IPS DF 6.9 (cell line): ENCODE results near the gene KIAA0232.
"Not testable (repeated sequence)": the region's sequence is repeated elsewhere in the genome, so short reads cannot be mapped to it uniquely, and the experiment has no call there.

Source experiments
- DNase-seq: peaks from one replicate; pipeline ENCODE4 v3.0.0-alpha.2; 2013; ENCODE audit warnings: low read depth, low spot score
- H3K27ac ChIP-seq: one replicate; pipeline ENCODE4 v1.5.1; 2013; ENCODE audit warnings: low read length, control low read depth
- H3K27me3 ChIP-seq: 2 replicates; pipeline ENCODE4 v1.6.1; 2013; ENCODE audit warnings: mild to moderate bottlenecking, low read length; ENCODE audit not compliant: control insufficient read depth, insufficient read depth
- H3K36me3 ChIP-seq: 2 replicates; pipeline ENCODE4 v1.6.1; 2013; ENCODE audit warnings: low read length; ENCODE audit not compliant: control insufficient read depth, insufficient read depth
- H3K4me1 ChIP-seq: 2 replicates; pipeline ENCODE4 v1.6.1; 2013; ENCODE audit warnings: low read length; ENCODE audit not compliant: control insufficient read depth, insufficient read depth
- H3K4me3 ChIP-seq: 2 replicates; pipeline ENCODE4 v1.5.1; 2013; ENCODE audit warnings: mild to moderate bottlenecking, low read length
- H3K9me3 ChIP-seq: 2 replicates; pipeline ENCODE4 v1.6.1; 2013; ENCODE audit warnings: low read length, inconsistent platforms; ENCODE audit not compliant: control insufficient read depth, insufficient read depth
- WGBS: extraction: QIAGEN DNeasy Blood & Tissue Kit; methylation state at CpG from one replicate; pipeline ENCODE4 v1.1.7; 2013; ENCODE audit warnings: mixed read lengths, missing lambda C conversion rate; ENCODE audit not compliant: insufficient read length, insufficient coverage; 5-methylcytosine and 5-hydroxymethylcytosine counted together

KIAA0232 gene

DNA sequence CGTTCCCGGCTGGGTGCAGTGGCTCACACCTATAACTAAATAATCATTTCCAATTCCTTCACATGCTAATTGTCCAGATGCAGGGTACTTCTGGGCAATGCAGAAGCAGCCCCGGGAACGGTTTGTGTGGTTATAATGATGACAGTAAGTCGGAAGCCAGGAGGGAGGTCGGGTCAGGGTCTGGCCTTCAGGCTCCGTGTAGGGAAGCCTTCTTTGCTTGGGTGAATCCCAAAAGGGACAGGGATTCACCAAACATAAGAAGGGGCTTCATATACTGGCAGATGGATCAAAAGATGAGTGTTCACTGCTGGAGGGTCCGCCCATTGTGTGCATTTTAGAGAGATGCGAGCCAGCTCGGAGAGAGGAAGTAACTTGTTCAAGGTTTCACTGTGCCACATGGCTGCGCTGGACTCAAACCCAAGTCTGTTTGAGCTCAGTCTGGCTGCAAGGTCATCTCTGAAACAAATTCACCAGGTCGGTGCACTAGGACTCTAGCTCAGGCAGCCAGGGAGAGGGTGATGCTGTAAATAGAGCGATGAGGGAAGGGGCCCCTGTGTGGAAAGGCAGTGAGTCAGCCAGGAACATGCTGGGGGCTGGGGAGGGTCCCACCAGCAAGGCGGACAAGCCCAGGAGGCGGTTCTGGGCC, 4.8 kb upstream of the KIAA0232 start:
- peaks cover 1% of the 10 kb centered on the region; the same call in 1 of the 2 replicates for H3K4me1 ChIP-seq
- no peak for DNase-seq
- whole genome bisulfite sequencing, result no CpG with 5 or more reads among the region's 15 CpGs
- no peaks in the 10 kb centered on the region for H3K27me3 ChIP-seq
- H3K4me3 ChIP-seq, result no peak overlapping the region
- no peaks in the 10 kb centered on the region for H3K9me3 ChIP-seq
- no peaks in the 10 kb centered on the region for H3K36me3 ChIP-seq
- no peak overlapping the region for H3K27ac ChIP-seq

DNA sequence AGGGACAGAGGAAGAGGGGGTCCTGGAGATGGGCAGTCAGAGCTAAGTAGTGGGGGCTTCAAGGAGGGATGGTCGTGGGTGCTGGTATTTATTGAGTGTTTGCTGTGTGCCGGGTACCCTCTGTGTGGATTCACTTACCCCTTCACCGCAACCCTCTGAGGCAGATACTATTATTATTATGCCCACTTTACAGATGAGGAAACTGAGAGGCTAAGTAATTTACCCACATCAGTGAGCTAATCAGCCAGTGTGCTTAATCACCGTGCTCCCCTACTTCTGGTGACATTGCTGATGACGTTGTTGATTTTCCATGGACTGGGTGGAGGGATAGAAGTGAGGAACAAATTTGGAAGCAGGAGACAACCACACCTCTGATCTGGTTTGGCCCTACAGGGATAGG, 4.1 kb upstream of the KIAA0232 start:
- WGBS, result no CpG with 5 or more reads among the region's 5 CpGs
- H3K4me3 ChIP-seq, result no peak overlapping the region

DNA sequence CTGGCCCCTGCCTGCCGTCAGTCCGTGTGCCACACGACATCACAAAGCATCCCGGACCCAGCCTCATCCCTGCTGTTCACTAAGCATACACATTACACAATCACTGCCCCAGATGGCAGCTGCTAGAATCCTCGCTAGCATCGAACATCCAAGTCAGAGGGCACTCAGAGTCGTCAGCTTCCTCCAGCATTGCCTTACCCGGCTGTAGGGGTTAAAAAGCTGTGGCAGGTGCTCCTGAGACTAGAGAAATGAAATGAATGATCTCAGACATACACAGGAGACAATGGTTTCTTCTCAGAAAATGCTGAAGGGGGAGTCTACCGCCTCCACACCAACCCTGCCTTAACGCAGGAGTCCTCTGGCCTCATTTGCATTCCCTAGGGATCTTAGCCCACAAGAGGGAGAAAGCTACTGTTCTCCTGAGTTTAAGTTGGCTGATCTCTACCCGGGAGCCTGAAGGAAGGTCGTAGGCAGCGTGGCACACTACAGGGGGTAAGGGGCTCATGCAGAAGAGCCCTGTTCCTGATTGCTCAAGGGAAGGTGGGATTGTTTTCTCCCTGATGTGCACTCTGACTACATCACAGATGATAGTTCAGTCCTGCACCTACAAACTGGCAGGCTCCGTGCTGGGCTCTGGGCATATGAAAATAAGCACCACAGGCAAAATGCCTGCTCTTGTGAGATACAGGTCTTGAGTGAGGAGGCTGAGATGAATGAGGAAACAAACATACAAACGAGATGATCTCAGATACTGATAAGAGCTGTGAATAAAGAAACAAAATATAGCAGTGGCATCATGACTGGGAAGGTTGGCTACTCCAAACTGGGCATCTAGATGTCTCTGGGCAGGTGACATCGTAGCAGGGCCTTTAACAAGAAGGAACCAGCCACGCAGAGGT, 2.6 kb upstream of the KIAA0232 start:
- Histone ChIP-seq H3K36me3 (no peaks in the 10 kb centered on the region), H3K27ac (no peak overlapping the region), H3K4me1 (peaks cover 1% of the 10 kb centered on the region; the same call in 1 of the 2 replicates), H3K9me3 (no peaks in the 10 kb centered on the region), H3K27me3 (no peaks in the 10 kb centered on the region), H3K4me3 (no peak overlapping the region)
- WGBS, result no CpG with 5 or more reads among the region's 17 CpGs
- no peak for DNase-seq

More for the DNA sequence above, 4.1 kb upstream of the KIAA0232 start:
- Histone ChIP-seq H3K27me3 (no peaks in the 10 kb centered on the region), H3K36me3 (no peaks in the 10 kb centered on the region), H3K27ac (no peak overlapping the region), H3K9me3 (no peaks in the 10 kb centered on the region), H3K4me1 (peaks cover 1% of the 10 kb centered on the region; the same call in 1 of the 2 replicates)
- no peak for DNase-seq

DNA sequence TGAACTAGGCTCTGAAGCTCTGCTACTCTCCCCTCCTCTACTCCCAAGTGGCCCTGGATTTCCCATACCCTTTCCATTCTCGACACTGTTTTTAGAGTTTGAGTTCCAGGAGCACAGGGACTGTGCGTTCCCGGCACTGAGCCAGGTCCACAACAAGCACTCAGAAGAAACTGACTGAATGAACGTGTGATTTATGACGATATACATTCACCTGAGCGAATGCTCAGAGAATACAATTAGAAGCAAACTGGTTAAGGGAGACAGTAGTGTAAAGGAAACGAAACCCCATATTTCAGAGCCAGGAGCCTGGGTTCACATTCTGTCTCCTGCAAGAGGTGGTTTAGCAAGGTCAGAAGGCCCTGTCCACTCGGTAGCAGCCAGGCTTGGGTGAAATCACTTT, 1.4 kb upstream of the KIAA0232 start:
- no peaks in the 10 kb centered on the region for H3K27me3 ChIP-seq
- DNase-seq, result no peak
- WGBS, result no CpG with 5 or more reads among the region's 8 CpGs
- H3K4me1 ChIP-seq, result peaks cover 3% of the 10 kb centered on the region; the same call in 1 of the 2 replicates
- H3K36me3 ChIP-seq, result no peaks in the 10 kb centered on the region
- no peak overlapping the region for H3K27ac ChIP-seq
- H3K9me3 ChIP-seq, result no peaks in the 10 kb centered on the region
- no peak overlapping the region for H3K4me3 ChIP-seq

DNA sequence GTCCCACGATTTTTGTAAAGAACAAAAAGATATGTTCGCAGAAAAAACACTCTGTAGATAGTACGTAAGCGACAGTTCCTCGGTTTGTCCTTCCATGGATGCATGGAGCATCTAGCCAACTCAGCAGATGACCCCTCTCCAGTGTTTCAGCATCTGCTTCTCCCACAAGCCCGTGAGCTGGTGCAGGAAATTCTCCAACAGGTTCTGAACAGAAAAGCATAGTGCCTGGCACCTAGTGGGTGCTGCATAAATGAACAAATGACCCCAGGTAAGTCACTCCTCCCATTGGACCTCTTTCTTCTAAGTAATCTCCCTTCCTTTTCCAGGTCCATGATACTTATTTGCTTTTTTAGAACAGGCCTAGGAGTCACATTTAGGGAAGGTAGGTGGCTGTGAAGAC, 966 bp upstream of the KIAA0232 start:
- Histone ChIP-seq H3K4me1 (peaks cover 3% of the 10 kb centered on the region; the same call in 1 of the 2 replicates), H3K27ac (no peak overlapping the region), H3K9me3 (no peaks in the 10 kb centered on the region), H3K36me3 (no peaks in the 10 kb centered on the region), H3K27me3 (no peaks in the 10 kb centered on the region), H3K4me3 (no peak overlapping the region; the same call in 1 of the 2 replicates)
- no peak for DNase-seq
- WGBS, result no CpG with 5 or more reads among the region's 6 CpGs

DNA sequence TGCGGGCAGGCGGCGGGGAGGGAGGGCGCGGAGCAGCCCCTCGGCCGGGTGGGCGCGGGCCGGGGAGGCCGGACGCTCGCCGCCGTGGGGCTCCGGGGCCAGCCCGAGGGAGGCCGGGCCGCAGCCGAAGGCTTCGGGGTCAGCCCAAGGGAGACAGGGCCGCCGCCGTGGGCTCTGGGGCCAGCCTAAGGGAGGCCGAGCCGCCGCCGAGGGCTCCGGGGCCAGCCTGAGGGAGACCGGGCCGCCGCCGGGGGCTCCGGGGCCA, 251 bp downstream of the KIAA0232 start:
- no peaks in the 10 kb centered on the region for H3K36me3 ChIP-seq
- H3K4me1 ChIP-seq, result peaks cover 3% of the 10 kb centered on the region; the same call in 1 of the 2 replicates
- no CpG with 5 or more reads among the region's 34 CpGs for WGBS
- DNase-seq, result no peak
- H3K9me3 ChIP-seq, result no peaks in the 10 kb centered on the region
- peak overlapping the region; percentile 98; the same call in 1 of the 2 replicates for H3K4me3 ChIP-seq
- no peaks in the 10 kb centered on the region for H3K27me3 ChIP-seq
- H3K27ac ChIP-seq, result no peak overlapping the region

DNA sequence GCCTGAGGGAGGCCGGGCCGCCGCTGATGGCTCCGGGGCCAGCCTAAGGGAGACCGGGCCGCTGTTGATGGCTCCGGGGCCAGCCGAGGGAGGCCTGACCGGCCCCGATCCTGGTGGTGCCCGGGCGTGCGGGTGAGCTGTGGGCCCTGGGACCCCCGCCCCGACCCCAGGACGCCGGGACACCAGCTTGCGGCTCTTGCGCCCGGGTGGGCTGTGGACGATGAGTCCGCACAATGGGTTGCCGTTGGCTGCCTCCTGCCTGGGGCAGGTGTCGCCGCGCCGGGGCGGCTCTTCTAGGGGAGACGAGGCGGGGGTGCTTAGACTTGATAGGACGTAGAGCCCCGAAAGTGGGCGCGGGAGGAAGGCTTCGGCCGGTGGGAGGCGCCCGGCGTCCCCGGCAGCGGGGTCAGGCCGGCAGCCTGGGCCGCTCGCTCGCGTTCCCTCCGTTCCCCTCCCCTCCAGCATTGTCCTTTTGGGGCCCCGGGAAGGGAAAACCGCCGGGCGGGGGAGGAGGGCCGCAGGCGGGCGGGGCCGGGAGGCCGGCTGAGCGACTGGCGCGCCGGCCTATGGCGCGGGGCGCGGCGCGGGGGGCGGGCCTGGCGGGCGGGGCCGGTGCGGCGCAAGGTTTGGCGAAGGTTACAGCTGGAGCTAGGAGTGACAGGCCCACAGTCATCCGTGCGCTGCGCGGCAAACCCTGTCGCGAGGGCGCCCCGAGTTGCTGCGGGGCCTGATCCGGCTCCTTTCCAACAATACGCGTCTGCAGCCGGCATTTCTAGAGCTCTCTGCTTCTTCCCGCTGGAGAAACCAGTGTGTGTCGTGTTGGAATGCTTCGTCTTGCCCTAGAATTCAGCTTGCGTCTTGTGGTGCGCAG, 819 bp downstream of the KIAA0232 start:
- Histone ChIP-seq H3K27me3 (no peaks in the 10 kb centered on the region), H3K4me3 (peak overlapping the region; percentile 98), H3K36me3 (no peaks in the 10 kb centered on the region), H3K27ac (no peak overlapping the region), H3K9me3 (no peaks in the 10 kb centered on the region), H3K4me1 (peaks cover 3% of the 10 kb centered on the region; the same call in 1 of the 2 replicates)
- no CpG with 5 or more reads among the region's 91 CpGs for WGBS
- no peak for DNase-seq

DNA sequence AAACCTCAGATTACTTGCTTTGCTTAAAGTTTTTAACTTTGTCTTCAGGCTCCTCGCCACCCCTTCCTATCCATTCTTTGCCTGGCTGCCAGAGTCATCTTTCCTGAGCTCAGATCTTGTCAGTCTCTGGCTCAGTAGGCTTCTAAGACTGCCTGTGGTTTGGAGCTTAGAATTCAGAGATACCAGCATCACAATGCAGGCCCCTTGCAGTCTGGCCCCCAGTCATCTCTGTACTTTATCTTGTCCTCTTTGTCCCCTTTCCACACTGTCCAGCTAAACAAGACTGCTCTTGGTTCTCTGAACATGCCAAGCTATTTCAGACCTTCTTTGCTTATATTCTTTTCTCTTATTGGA, 3.0 kb downstream of the KIAA0232 start:
- Histone ChIP-seq H3K9me3 (no peaks in the 10 kb centered on the region), H3K4me1 (peaks cover 2% of the 10 kb centered on the region; the same call in 1 of the 2 replicates), H3K27ac (no peak overlapping the region), H3K27me3 (no peaks in the 10 kb centered on the region), H3K4me3 (no peak overlapping the region), H3K36me3 (no peaks in the 10 kb centered on the region)
- no CpG with 5 or more reads among the region's 1 CpG for WGBS
- DNase-seq, result no peak

DNA sequence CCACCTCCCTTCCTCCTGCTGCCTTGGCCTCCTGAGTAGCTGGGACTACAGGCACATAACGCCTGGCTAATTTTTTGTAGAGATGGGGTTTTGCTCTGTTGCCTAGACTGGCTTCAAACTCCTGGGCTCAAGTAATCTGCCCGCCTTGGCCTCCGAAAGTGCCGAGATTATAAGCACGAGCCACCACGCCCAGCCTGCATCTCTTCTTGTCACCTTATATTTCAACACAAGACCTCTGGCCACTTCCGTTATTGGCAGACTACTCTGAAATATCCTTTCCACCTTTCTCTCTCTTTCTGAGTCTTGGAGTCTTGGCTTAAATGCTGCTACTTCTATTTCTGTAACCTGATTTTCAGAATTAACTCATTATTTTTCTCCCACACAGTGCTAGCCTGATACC, 5.6 kb downstream of the KIAA0232 start:
- DNase-seq, result no peak
- H3K4me3 ChIP-seq, result no peak overlapping the region
- no peak overlapping the region for H3K27ac ChIP-seq
- no CpG with 5 or more reads among the region's 7 CpGs for WGBS
- H3K4me1 ChIP-seq, result peaks cover 2% of the 10 kb centered on the region; the same call in 1 of the 2 replicates
- H3K36me3 ChIP-seq, result no peaks in the 10 kb centered on the region
- no peaks in the 10 kb centered on the region for H3K9me3 ChIP-seq
- H3K27me3 ChIP-seq, result no peaks in the 10 kb centered on the region

DNA sequence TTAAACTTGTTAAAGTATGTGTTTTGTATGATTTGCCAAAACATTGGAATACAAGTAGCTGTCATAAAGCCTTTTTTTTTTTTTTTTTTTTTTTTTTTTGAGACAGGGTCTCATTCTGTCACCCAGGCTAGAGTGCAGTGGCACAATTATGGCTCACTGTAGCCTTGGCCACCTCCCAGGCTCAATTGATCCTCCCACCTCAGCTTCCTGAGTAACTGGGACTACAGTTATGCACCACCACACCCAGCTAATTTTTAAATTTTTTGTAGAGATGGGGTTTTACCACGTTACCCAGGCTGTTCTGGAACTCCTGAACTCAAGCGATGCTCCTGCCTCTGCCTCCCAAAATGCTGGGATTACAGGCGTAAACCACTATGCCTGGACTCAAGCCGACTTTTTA, 8.7 kb downstream of the KIAA0232 start:
- not testable (repeated sequence) for H3K9me3 ChIP-seq, DNase-seq, H3K27me3 ChIP-seq, H3K27ac ChIP-seq, H3K36me3 ChIP-seq, H3K4me1 ChIP-seq, H3K4me3 ChIP-seq
- no CpG with 5 or more reads among the region's 4 CpGs for WGBS
